ENCODE measurements around the gene MUC5AC.

DNA sequence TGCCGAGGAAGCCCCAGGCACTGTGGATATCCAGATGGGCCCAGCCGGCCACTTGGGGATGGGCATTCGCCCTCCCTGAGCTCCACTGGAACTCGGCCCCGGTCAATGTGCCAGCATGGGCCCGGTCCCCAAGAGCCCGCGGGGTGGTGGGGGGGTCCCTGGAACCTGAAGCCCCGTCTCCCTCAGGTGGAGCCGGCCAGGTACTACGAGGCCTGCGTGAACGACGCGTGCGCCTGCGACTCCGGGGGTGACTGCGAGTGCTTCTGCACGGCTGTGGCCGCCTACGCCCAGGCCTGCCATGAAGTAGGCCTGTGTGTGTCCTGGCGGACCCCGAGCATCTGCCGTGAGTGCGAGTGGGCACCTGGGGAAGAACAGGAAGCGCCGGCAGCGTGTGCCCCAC, 21.2 kb downstream of the MUC5AC start:
- TF ChIP-seq, protein P1, sequence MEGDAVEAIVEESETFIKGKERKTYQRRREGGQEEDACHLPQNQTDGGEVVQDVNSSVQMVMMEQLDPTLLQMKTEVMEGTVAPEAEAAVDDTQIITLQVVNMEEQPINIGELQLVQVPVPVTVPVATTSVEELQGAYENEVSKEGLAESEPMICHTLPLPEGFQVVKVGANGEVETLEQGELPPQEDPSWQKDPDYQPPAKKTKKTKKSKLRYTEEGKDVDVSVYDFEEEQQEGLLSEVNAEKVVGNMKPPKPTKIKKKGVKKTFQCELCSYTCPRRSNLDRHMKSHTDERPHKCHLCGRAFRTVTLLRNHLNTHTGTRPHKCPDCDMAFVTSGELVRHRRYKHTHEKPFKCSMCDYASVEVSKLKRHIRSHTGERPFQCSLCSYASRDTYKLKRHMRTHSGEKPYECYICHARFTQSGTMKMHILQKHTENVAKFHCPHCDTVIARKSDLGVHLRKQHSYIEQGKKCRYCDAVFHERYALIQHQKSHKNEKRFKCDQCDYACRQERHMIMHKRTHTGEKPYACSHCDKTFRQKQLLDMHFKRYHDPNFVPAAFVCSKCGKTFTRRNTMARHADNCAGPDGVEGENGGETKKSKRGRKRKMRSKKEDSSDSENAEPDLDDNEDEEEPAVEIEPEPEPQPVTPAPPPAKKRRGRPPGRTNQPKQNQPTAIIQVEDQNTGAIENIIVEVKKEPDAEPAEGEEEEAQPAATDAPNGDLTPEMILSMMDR (conservative IDR thresholded peaks at IDR 0.05; ENCODE audit: low read depth, low read length) = no peak
- TF ChIP-seq EZH2 (IDR thresholded peaks at IDR 0.05; ENCODE audit: borderline replicate concordance, low read depth, low read length, poor library complexity, severe bottlenecking) = no peak
